HG03469 (cell line): ENCODE measurements around the gene PAQR9.

Experiments used
- ATAC-seq: cut with Tn5 transposase; IDR thresholded peaks from one replicate; pipeline ENCODE4 v1.9.1; 2021; ENCODE audit warnings: mild to moderate bottlenecking, moderate library complexity, moderate number of reproducible peaks; ENCODE audit not compliant: unreplicated experiment

Gene PAQR9

DNA sequence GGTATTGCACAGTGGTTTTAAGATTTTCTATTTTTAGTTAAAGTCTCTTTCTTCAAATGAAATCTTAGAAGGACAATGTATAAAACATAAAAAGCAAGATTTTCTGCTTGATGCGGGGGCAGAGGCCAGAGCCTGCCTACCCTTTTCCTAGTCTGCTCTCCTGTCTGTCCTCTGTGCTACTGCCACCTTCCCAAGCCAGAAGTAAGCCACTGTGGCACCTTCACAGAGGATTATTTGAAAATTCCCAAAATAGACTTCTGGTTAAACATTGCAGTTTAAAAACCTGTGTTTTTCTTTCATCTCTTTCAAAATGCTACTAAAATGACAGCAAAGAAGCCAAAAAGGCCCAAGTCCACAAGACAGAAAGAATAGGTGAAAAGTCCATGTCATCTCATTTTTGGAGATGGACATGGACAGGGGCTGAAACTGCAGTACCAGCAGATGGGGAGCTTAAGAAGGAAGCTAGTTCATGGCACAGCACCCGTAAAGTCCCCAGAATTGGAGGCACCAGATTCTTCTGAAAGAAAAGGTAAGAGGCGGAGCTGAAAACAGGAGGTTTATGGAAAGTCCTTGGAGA, 37.0 kb downstream of the PAQR9 start:
- no peak for ATAC-seq

GRCh38 chr3:142925140-142925539, 38.3 kb downstream of the PAQR9 start:
- ATAC-seq, result no peak

DNA sequence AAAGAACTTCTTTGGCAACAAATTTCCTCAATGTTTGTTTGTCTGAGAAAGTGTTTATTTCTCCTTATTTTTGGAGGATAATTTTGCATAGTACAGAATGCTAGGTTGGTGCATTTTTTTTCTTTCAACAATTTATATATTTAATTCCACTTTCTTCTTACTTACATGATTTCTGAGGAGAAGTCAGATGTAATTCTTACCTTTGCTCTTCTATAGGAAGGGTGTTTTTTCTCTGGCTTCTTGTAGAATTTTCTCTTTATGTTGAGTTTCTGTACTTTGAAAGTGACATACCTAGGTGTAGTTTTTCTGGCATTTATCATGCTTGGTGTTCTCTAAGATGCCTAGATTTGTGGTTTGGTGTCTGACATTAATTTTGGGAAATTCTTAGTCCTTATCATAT, 39.8 kb downstream of the PAQR9 start:
- ATAC-seq, result no peak

- no peak for ATAC-seq
Observed at GRCh38 chr3:142916605-142917004, 46.9 kb downstream of the PAQR9 start.

- no peak for ATAC-seq
Observed at GRCh38 chr3:142915636-142916035, 47.8 kb downstream of the PAQR9 start.

- no peak for ATAC-seq
Observed at GRCh38 chr3:142914286-142914811, 49.1 kb downstream of the PAQR9 start.

GRCh38 chr3:142913432-142913831, 50.0 kb downstream of the PAQR9 start:
- no peak for ATAC-seq

DNA sequence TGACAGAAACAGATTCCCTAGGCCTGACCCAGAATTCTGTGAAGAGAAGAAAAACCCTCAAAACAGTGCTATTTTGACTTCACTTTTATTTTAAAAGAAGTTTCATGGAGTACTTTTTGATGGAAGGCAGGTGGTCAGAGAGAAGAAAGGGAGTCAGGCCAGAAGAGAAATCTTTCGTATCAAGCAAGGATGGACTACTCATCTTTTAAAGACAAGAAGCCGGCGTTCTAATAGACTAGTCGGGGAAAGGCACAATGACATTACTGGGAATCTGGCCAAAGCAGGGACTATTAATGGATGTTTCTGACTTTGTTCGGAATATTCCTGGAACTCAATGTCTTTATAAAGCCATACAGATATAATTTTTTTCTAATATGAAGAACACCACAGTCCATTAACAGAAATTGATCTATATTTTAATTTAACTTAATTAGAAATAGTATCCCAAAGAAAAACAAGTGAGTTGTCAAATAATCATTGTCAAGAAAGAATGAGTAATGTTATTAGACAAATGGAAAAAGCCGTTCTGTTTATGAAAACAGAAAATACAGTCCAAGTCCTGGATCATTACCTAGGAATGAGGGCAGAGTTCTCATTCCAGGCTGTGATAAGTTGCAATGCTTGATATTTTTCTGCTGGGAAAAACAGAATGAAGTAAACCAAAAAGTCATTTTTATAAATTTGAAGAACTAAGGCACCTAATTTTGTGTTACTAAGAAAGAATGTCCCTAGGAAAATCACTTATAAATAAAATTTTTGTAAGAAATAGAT, 50.9 kb downstream of the PAQR9 start:
- ATAC-seq, result no peak
